K562 (cell line): ENCODE data around the gene MKLN1.

ENCODE experiments used
- BDP1 ChIP-seq: IDR thresholded peaks from 3 replicates; pipeline ENCODE4 v1.6.1; 2011; ENCODE audit not compliant: insufficient read length, insufficient read depth
- ELF2 ChIP-seq: fragments of 250-450 bp; sonication (Bioruptor Pico); IDR thresholded peaks from 2 replicates; pipeline ENCODE4 v1.5.0; 2021; ENCODE audit warnings: mild to moderate bottlenecking
- GABPB1 ChIP-seq: sonication (generic); formaldehyde crosslinking; IDR thresholded peaks from 2 replicates; pipeline ENCODE4 v1.8.0; 2022; ENCODE audit warnings: mild to moderate bottlenecking, missing genetic modification reagents
- POLR2AphosphoS5 ChIP-seq: IDR thresholded peaks from 2 replicates; pipeline ENCODE4 v1.6.1; 2011; ENCODE audit warnings: mild to moderate bottlenecking, low read depth, low read length, moderate library complexity; ENCODE audit not compliant: control insufficient read depth, insufficient read depth

DNA sequence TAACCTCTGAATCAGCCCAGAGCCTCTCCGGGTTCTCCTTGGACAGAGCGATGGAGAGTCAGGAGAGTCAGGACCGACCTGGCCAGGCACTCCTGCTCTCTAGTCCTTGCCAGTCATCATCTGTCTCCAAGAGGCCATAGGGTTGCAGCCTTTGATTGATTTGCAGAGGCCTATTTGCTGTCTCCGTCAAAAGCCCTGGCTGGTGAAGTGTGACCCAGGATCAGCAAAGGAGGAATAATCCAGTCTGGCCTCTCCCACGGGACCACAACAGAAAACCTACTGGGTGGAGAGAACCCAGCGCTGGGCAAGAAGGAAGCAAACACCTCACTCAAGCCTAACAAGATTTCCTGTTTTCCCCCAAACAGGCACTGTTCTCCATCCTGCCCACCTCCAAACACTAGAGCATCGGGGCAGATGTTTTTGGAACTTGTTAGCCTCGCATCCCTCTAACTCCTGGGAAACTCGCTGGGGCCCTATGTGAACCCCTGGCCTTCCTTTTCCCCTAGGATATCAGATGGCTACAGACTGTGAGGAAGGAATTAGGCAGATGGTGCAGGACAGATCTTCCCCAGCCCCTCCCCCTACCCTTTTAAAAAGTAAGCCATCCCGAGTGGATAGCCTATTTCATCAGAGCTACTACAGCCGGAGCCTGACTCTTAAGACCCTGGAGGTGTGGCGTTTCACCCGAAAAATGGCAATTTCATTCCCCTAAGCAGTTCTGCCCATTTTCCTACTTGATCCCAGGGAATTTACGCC lies 174.4 kb downstream of the MKLN1 start:
- TF ChIP-seq POLR2AphosphoS5 = no peak
- TF ChIP-seq ELF2 (CRISPR knock-in tag) = no peak
- no peak for TF ChIP-seq GABPB1 (CRISPR knock-in tag)
- no peak for TF ChIP-seq BDP1
